ENCODE measurements around the gene PARD3.
A peak's percentile ranks its signal among the peaks of the same experiment; 100 is the strongest.

The PARD3 gene

DNA sequence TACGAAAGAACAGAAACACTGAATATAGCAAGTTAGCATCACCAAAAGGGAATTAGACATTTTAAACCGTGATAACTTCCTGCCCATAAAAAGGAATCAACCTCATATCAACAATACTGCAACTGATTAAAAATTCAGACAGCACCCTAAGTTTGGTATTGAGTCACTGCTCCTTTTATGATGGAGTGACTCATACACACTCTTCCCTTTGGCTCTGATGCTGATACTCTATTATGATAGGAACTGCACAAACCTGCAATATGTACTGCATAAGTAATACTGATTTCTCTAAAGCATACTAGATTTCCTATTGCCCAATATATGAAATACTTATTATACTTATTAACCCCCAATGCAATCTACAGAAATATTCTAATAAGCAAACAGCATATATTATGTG, 118.7 kb downstream of the PARD3 start:
- Histone ChIP-seq H2BK120ac (ENCODE audit: insufficient read depth, low read length, poor library complexity) (no peak overlapping the region), H3K23ac (ENCODE audit: low read length) (no peak overlapping the region), H3K79me1 (ENCODE audit: low read length) (no peaks in the 10 kb centered on the region), H3K14ac (ENCODE audit: low read length) (no peak overlapping the region), H3K79me2 (ENCODE audit: control insufficient read depth, insufficient read depth, low read length, poor library complexity) (no peaks in the 10 kb centered on the region), H2AK5ac (ENCODE audit: low read length) (no peak overlapping the region), H3K27me3 (ENCODE audit: insufficient read depth, low read length) (no peaks in the 10 kb centered on the region), H3K18ac (ENCODE audit: low read length) (no peak overlapping the region), H3K27ac (ENCODE audit: low read depth, low read length) (no peak overlapping the region), H3K36me3 (ENCODE audit: control insufficient read depth in 1 of 2, insufficient read depth in 2 of 2, low read length in 2 of 2) (peaks cover 3 to 6% of the 10 kb centered on the region in 2 experiments), H3K4me1 (ENCODE audit: control insufficient read depth in 1 of 2, insufficient read depth in 2 of 2, low read length in 2 of 2) (peaks cover 0 to 5% of the 10 kb centered on the region in 2 experiments), H2AFZ (ENCODE audit: insufficient read depth, low read length, poor library complexity) (no peak overlapping the region), H4K8ac (ENCODE audit: low read depth, low read length) (no peak overlapping the region), H3K4ac (ENCODE audit: low read depth, low read length) (no peak overlapping the region), H2BK5ac (ENCODE audit: low read depth, low read length, poor library complexity) (no peak overlapping the region), H4K91ac (ENCODE audit: low read depth, low read length) (no peak overlapping the region), H3K9ac (ENCODE audit: low read length) (no peak overlapping the region), H3K4me2 (ENCODE audit: low read length) (no peak overlapping the region), H4K12ac (ENCODE audit: low read depth, low read length) (no peak overlapping the region), H2BK12ac (ENCODE audit: low read length) (no peak overlapping the region), H3K9me3 (ENCODE audit: insufficient read depth, low read depth, low read length) (no peaks in the 10 kb centered on the region), H3K4me3 (ENCODE audit: low read depth, low read length) (no peak overlapping the region)
- no CpG with 5 or more reads among the region's 2 CpGs for WGBS (ENCODE audit: extremely low coverage, insufficient coverage, insufficient read length)
- no peak for DNase-seq

DNA sequence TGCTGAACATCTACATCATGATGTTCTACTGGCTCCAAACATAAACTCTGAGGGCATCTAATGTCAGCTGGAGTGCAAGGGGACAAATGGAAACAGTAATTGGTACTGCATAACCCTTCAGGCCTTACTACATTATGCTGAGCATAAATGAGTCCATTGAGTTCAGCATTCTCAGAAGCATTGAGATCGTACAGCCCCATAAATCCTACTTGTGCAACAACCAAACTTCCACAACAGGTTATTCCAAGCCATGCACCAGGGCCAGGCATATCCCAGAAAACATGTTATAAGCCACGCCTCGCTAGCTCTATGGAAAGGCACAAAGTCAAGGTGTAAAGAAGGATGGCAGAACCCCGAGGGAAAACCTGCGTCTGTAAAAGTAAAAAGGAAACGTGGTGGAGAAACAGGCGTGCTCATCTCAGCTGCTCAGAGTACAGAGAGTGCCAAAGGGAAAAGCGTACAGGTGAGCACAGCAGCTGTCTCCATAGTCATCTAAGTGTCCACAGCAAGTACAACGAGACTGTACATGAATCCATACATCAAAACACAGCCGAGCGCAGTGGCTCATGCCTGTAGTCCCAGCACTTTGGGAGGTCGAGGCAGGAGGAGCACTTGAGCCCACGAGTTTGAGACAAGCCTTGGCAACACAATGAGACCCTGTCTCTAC, 124.6 kb downstream of the PARD3 start:
- DNase-seq: no peak
- Histone ChIP-seq H3K27ac (ENCODE audit: low read depth, low read length) (no peak overlapping the region), H3K4me1 (ENCODE audit: control insufficient read depth in 1 of 2, insufficient read depth in 2 of 2, low read length in 2 of 2) (peaks cover 0 to 5% of the 10 kb centered on the region in 2 experiments), H3K36me3 (ENCODE audit: control insufficient read depth in 1 of 2, insufficient read depth in 2 of 2, low read length in 2 of 2) (peaks cover under 1 to 3% of the 10 kb centered on the region in 2 experiments), H4K8ac (ENCODE audit: low read depth, low read length) (no peak overlapping the region), H3K4me2 (ENCODE audit: low read length) (no peak overlapping the region), H3K4ac (ENCODE audit: low read depth, low read length) (no peak overlapping the region), H3K4me3 (ENCODE audit: low read depth, low read length) (no peak overlapping the region), H2AK5ac (ENCODE audit: low read length) (no peak overlapping the region), H3K14ac (ENCODE audit: low read length) (no peak overlapping the region), H3K79me2 (ENCODE audit: control insufficient read depth, insufficient read depth, low read length, poor library complexity) (no peaks in the 10 kb centered on the region), H2AFZ (ENCODE audit: insufficient read depth, low read length, poor library complexity) (no peak overlapping the region), H2BK5ac (ENCODE audit: low read depth, low read length, poor library complexity) (no peak overlapping the region), H3K79me1 (ENCODE audit: low read length) (no peaks in the 10 kb centered on the region), H4K91ac (ENCODE audit: low read depth, low read length) (no peak overlapping the region), H3K9ac (ENCODE audit: low read length) (no peak overlapping the region), H4K12ac (ENCODE audit: low read depth, low read length) (no peak overlapping the region), H3K27me3 (ENCODE audit: insufficient read depth, low read length) (no peaks in the 10 kb centered on the region), H3K18ac (ENCODE audit: low read length) (no peak overlapping the region), H3K9me3 (ENCODE audit: insufficient read depth, low read depth, low read length) (no peaks in the 10 kb centered on the region), H3K23ac (ENCODE audit: low read length) (no peak overlapping the region), H2BK120ac (ENCODE audit: insufficient read depth, low read length, poor library complexity) (no peak overlapping the region), H2BK12ac (ENCODE audit: low read length) (no peak overlapping the region)
- WGBS (ENCODE audit: extremely low coverage, insufficient coverage, insufficient read length): no CpG with 5 or more reads among the region's 13 CpGs

DNA sequence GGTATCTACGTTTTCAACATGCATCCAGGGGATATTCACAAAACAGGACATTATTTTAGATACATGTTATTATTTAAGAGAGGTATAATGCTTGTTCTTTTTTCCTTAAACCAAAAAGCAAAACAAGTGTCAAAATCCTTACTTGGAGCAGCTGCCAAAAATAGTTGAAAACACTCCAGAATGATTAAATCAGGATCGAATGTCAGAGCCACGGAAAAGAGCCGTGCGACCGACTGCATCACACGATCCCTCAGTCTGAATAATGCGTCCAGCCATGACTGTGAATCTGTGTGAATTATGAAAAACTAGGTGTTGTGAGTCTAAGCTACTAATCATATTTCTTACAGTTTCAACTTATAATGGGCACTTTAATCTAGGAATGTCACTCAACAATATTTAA, 126.0 kb downstream of the PARD3 start:
- no peak overlapping the region for H2BK120ac ChIP-seq (ENCODE audit: insufficient read depth, low read length, poor library complexity)
- H4K8ac ChIP-seq (ENCODE audit: low read depth, low read length): no peak overlapping the region
- H3K4me1 ChIP-seq (ENCODE audit: control insufficient read depth in 1 of 2, insufficient read depth in 2 of 2, low read length in 2 of 2): peaks cover 0 to 2% of the 10 kb centered on the region in 2 experiments
- H3K4me2 ChIP-seq (ENCODE audit: low read length): no peak overlapping the region
- H4K91ac ChIP-seq (ENCODE audit: low read depth, low read length): no peak overlapping the region
- WGBS (ENCODE audit: extremely low coverage, insufficient coverage, insufficient read length): no CpG with 5 or more reads among the region's 8 CpGs
- H3K23ac ChIP-seq (ENCODE audit: low read length): no peak overlapping the region
- no peak overlapping the region for H2BK12ac ChIP-seq (ENCODE audit: low read length)
- no peaks in the 10 kb centered on the region for H3K79me2 ChIP-seq (ENCODE audit: control insufficient read depth, insufficient read depth, low read length, poor library complexity)
- no peak overlapping the region for H4K12ac ChIP-seq (ENCODE audit: low read depth, low read length)
- DNase-seq: no peak
- no peak overlapping the region for H2BK5ac ChIP-seq (ENCODE audit: low read depth, low read length, poor library complexity)
- no peak overlapping the region for H3K4ac ChIP-seq (ENCODE audit: low read depth, low read length)
- no peak overlapping the region for H3K27ac ChIP-seq (ENCODE audit: low read depth, low read length)
- no peaks in the 10 kb centered on the region for H3K79me1 ChIP-seq (ENCODE audit: low read length)
- H2AFZ ChIP-seq (ENCODE audit: insufficient read depth, low read length, poor library complexity): no peak overlapping the region
- no peak overlapping the region for H2AK5ac ChIP-seq (ENCODE audit: low read length)
- H3K18ac ChIP-seq (ENCODE audit: low read length): no peak overlapping the region
- H3K9ac ChIP-seq (ENCODE audit: low read length): no peak overlapping the region
- H3K9me3 ChIP-seq (ENCODE audit: insufficient read depth, low read depth, low read length): no peaks in the 10 kb centered on the region
- no peaks in the 10 kb centered on the region for H3K27me3 ChIP-seq (ENCODE audit: insufficient read depth, low read length)
- H3K36me3 ChIP-seq (ENCODE audit: control insufficient read depth in 1 of 2, insufficient read depth in 2 of 2, low read length in 2 of 2): no peaks in the 10 kb centered on the region
- no peak overlapping the region for H3K4me3 ChIP-seq (ENCODE audit: low read depth, low read length)
- no peak overlapping the region for H3K14ac ChIP-seq (ENCODE audit: low read length)

DNA sequence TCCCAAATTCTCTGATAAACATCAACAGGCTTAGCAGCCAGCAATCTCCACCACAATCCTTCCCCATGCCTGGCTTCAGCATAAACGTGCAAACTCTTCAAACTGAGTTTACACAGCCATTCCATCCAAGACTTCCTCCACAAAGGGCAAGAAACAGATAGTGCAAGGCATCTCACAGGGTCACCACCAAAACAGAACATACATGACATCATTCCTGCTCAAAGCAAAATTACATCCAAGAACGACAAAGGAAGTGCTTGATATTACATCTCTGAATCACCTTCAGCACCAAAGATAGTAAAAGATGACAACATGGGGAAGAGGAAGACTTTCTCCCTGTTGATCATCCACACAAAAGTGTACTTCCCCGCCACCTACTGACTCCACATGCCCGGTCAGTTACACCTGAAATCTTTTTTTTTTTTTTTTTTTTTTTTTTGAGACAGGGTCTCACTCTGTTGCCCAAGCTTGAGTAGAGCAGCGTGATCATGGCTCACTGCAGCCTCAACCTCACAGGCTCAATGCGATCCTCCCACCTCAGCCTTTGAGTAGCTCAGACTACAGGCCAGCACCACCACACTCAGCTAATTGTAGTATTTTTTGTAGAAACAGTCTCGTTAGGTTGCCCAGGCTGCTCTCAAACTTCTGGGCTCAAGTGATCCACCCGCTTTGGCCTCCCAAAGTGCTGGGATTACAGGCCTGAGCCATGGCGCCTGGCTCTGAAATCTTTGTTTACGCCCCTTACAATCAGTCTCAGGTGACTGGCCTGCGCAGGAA, 127.5 kb downstream of the PARD3 start:
- Histone ChIP-seq H3K4me3 (ENCODE audit: low read depth, low read length) (no peak overlapping the region), H4K8ac (ENCODE audit: low read depth, low read length) (no peak overlapping the region), H3K27me3 (ENCODE audit: insufficient read depth, low read length) (no peaks in the 10 kb centered on the region), H4K91ac (ENCODE audit: low read depth, low read length) (no peak overlapping the region), H3K4me2 (ENCODE audit: low read length) (no peak overlapping the region), H2AK5ac (ENCODE audit: low read length) (no peak overlapping the region), H3K4ac (ENCODE audit: low read depth, low read length) (peak overlapping the region; percentile 10), H3K79me1 (ENCODE audit: low read length) (no peaks in the 10 kb centered on the region), H3K23ac (ENCODE audit: low read length) (no peak overlapping the region), H3K27ac (ENCODE audit: low read depth, low read length) (no peak overlapping the region), H2BK12ac (ENCODE audit: low read length) (no peak overlapping the region), H2BK120ac (ENCODE audit: insufficient read depth, low read length, poor library complexity) (no peak overlapping the region), H3K4me1 (ENCODE audit: control insufficient read depth in 1 of 2, insufficient read depth in 2 of 2, low read length in 2 of 2) (peaks cover 0 to 2% of the 10 kb centered on the region in 2 experiments), H3K18ac (ENCODE audit: low read length) (no peak overlapping the region), H3K14ac (ENCODE audit: low read length) (no peak overlapping the region), H4K12ac (ENCODE audit: low read depth, low read length) (no peak overlapping the region), H3K9me3 (ENCODE audit: insufficient read depth, low read depth, low read length) (no peaks in the 10 kb centered on the region), H3K9ac (ENCODE audit: low read length) (no peak overlapping the region), H3K36me3 (ENCODE audit: control insufficient read depth in 1 of 2, insufficient read depth in 2 of 2, low read length in 2 of 2) (no peaks in the 10 kb centered on the region), H2AFZ (ENCODE audit: insufficient read depth, low read length, poor library complexity) (no peak overlapping the region), H2BK5ac (ENCODE audit: low read depth, low read length, poor library complexity) (no peak overlapping the region), H3K79me2 (ENCODE audit: control insufficient read depth, insufficient read depth, low read length, poor library complexity) (no peaks in the 10 kb centered on the region)
- WGBS (ENCODE audit: extremely low coverage, insufficient coverage, insufficient read length): no CpG with 5 or more reads among the region's 11 CpGs
- DNase-seq: no peak

Data from trophoblast cell (in vitro differentiated cells and primary cell).